Brain pericyte (primary cell): ENCODE measurements around the gene PCYOX1L.
A peak's percentile ranks its signal among the peaks of the same experiment; 100 is the strongest.

Experiments used
- DNase-seq: peaks from one replicate; pipeline ENCODE4 v3.0.0-alpha.2; 2012; ENCODE audit warnings: low read depth, low spot score

PCYOX1L gene

DNA sequence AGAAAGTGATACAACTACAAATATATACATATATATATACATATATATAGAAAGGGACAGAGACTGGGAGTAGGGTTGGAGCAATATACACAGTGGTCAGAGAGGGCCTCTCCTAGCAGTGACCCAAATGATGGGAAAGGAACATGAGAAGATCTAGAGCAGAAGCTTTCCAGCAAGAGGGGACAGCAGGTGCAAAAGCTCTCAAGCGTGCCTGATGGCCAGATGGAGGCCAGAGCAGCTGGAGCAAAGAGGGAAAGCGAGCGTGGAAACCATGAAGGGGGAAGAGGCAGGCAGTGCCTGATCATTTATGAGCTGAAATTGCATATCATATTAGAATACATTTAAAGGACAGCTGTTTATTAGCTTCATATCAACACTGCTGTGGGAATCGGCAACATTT lies 20.1 kb upstream of the PCYOX1L start:
- DNase-seq: no peak

DNA sequence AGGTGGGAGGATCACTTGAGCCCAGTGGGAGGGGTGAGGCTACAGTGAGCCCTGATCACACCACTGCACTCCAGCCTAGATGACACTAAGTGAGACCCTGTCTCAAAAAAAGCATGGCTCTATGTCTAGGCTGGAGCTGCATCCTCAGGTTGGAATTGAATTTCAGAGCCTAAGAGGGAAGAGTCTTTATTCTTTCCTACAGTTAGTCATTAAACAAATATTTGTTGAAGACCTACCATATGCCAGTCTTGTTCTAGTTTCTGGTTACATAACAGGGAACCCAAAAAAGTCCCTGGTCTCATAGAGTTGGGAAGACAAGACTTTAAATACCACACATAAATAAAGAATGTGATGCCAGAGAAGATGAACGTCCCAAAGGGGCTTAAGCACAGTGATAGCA lies 19.5 kb upstream of the PCYOX1L start:
- no peak for DNase-seq

GRCh38 chr5:149340920-149341319 lies 16.9 kb upstream of the PCYOX1L start:
- DNase-seq: no peak

GRCh38 chr5:149341876-149342275 lies 16.0 kb upstream of the PCYOX1L start:
- DNase-seq: no peak

GRCh38 chr5:149344151-149344550 lies 13.7 kb upstream of the PCYOX1L start:
- no peak for DNase-seq

DNA sequence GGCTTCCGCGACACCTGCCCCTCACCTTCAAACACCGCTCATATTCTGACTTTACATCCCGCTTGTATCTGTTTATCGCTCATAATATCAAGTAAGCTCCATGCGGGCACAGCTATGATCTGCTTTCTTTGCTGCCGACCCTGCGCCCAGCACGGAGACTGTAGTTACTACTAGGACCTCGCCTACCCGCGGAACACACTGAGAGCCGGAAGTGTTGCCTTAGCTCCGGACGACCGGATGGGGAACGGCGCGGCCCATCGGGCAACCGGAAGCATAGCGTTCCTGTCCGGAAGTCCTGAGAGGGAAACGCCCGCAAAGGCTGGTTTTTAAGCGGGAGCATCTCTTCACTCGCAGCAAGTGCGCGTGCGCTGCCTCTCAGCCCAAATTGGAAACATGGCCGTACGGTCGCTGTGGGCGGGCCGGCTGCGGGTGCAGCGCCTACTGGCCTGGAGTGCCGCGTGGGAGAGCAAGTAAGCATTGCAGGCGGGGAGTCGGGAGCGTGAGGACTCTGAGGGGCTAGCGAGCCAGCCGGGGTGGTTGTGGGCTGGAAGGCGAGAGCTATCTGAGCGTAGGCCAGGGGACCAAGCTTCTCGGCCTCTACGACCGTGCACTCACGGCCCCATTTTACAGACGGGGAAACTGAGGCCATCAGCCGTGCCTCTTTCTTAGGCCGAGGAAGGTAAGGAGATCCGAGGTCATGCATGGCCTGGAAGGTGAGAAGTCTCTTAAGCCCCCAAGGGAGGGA lies 12.5 kb upstream of the PCYOX1L start, which contains the start of gene GRPEL2:
Gene GRPEL2, plus strand, starts transcription at position 353 of the 745 bp plus-strand sequence. Its CDS starts 41 bp downstream, at position 394.
- DNase-seq: peak; percentile 86

GRCh38 chr5:149345892-149346222 lies 12.0 kb upstream of the PCYOX1L start:
- DNase-seq: no peak

DNA sequence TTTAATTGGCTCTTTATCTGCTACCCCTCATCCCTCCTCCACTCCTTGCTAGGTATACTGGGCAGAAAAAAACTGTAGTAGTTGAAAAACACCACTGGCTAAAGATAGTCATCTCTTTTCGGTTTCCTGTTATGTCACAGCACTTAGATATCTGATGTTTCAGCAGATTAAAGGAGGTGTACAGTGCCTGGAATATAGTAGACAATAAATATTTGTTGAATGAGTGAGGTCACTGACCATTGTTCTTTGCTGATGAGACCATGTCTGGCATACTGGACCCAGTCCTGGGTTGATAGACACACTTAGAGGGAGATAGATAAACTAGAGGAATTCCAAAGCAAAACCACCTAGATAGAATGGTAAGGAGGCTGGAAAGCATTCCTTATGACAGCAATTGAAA lies 9.3 kb upstream of the PCYOX1L start:
- DNase-seq: no peak

DNA sequence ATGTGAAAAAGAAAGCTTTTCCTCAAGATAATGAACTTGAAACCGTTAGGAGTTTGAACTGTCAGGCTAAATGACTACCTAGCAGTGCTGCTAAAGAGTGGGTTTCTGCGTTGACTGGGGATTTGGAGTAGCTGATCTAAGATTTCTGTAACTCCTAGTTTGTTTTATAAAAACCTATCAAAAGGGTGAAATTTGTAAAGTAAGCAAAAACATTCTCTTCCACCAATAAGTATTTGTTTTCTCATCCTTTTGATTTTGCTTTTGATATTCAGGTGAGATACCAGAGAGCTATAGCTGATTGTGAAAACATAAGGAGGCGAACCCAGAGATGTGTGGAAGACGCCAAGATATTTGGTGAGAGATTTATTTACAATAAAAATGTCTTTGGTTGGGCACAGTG lies 8.5 kb upstream of the PCYOX1L start:
- DNase-seq: no peak

DNA sequence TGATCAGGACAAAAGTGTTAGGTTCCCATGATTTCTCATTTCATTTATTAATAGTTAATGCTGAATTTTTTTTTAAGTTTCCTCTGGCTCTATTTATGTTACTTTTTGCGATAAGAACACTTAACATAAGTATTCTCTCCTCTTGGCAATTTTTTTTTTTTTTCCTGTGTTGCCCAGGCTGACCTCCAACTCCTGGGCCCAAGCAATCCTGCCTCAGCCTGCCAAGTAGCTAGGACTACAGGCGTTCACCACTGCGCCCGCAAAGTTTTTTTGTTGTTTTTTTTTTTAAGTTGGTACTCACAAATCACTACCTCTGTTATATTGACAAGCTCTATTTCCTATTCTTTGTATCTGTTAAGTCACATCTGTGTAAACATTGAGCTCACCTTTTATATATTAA lies 5.7 kb upstream of the PCYOX1L start:
- no peak for DNase-seq

DNA sequence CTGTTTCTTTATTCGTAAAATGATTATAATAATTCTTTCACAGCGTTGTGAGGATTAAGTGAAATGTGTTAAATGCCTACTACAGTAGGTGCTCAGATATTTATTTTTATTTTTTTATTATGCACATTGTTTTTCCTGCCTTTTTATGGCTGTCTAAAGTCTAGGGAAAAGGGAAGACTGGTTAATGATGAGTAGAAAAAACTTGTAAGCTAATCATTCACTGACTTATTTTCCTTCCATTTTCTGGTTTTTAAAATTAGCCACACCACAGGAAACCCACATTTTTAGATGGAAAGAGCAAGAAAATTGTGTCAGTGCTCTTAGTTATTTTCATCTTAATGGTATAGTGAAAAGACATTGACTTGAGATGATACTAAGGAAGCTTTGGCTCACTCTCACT lies 3.9 kb upstream of the PCYOX1L start:
- no peak for DNase-seq

DNA sequence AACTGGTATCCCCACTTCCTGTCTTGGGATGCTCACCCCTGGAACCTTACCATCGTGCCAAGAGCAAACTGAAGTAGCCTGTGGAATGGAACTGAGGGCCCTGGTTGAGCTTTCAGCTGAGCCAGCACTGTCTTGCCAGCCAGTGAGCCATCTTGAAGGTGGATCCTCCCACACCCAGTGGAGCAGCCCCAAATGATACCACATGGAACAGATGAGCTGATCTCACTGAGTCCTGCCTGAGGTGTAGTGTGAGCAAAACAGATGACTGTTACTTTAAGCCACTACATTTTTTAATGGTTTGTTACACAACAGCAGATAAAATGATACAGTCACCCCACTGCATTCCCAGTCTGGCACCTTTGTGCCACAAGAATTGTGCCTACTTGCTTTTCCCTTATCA lies 2.2 kb upstream of the PCYOX1L start:
- DNase-seq: no peak

DNA sequence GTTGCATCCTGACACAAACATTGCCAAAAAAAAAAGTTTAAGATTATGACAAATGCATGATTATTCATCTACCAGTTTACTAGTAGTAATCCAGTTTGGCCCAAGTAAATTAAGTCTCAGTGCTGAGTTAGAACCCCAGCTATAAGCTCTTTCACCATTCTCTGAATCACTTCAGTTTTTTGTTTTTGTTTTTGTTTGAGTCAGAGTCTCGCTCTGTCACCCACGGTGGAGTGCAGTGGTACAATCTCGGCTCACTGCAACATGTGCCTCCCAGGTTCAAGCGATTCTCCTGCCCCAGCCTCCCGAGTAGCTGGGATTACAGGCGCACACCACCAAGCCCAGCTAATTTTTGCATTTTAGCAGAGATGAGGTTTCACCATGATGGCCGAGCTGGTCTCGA lies 1.5 kb upstream of the PCYOX1L start:
- DNase-seq: no peak

- DNase-seq: no peak
Measured at GRCh38 chr5:149358294-149358651, 427 bp downstream of the PCYOX1L start.

DNA sequence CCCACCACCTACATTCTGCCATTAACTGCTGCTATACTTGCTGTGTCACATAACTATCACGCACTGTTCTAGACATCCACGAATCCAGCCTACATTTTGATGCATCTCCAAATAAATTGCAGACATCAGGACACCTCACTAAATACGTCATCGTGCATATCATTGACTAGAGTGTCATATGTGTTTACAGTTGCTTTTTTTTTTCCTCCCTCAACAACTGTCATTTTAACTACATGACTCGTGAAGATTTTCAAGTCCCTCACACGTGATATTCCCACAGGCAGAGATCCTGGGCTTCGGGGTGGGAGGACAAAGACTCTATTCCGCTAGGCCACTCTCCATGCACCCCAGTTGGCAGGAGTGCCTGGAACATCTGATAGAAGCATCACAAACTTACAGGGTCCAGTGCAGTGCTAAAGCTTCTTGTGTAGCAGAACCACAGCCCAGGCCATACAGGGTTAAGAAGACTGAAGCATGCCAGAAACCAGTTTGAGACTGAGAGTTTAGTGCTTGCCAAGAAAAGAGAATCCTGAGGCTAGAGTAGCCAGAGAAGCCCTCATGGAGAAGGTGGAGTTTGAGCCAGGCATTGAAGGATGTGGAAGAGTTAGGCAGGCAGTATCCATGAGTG lies 1.1 kb downstream of the PCYOX1L start:
- no peak for DNase-seq

GRCh38 chr5:149360272-149360671 lies 2.4 kb downstream of the PCYOX1L start:
- DNase-seq: no peak

GRCh38 chr5:149362541-149362940 lies 4.7 kb downstream of the PCYOX1L start:
- DNase-seq: no peak

- DNase-seq: no peak
Measured at GRCh38 chr5:149363358-149363757, 5.5 kb downstream of the PCYOX1L start.

DNA sequence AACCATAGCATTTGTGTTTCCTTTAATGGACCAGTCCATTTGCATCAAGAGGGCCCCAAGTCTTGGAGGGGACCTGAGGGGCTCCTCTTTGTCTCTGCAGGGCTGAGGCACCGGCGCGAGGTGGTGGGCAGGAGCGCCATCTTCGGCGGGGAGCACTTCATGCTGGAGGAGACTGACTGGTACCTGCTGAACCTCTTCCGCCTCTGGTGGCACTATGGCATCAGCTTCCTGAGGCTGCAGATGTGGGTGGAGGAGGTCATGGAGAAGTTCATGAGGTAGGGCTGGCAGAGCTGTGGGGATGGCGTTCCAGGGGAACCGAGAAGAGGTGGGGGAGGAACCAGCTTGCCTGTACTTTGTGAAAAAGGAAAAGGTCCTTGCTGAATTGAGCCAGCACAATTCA lies 6.1 kb downstream of the PCYOX1L start:
- DNase-seq: no peak

GRCh38 chr5:149364719-149365118 lies 6.9 kb downstream of the PCYOX1L start:
- DNase-seq: no peak

- DNase-seq: no peak
Measured at GRCh38 chr5:149365418-149365817, 7.6 kb downstream of the PCYOX1L start.

DNA sequence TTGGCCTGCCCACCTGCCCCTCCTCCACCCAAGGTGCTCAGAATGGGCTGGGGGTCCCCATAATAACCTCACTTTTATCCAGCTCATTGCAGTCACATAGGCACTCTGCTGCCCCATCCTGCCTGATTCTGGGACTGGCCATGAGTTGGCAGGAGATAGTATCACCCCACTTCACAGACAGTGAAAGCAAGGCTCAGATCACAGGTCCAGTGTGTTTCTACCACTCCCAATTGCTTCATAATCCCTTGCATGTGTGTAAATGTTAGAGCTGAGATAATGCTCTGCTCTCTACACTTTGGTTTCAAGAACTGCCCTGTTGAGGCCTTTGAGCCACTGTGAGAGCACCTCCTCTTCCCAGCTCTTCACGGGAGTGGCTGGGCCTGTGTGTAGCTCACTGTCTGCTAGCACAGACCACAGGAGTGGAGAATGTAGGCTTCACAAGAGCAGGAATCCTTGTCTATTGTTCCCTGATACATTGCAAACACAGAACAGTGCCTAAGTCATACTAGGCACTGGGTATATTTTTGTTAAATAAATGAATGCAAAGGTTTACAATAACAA lies 8.4 kb downstream of the PCYOX1L start:
- no peak for DNase-seq

- DNase-seq: peak; percentile 34
Measured at GRCh38 chr5:149367249-149367971, 9.6 kb downstream of the PCYOX1L start.
